T-helper 2 cell treated with Interferon-gamma antibody and Interleukin-4, amounts not matched to agents 100 ng/mL and 5 ng/mL, for 36 hours (primary cell): ENCODE data around the gene TOMM40. TPM values are rescaled to one million over a fixed set of nuclear protein-coding genes. Genes with fewer than 3 reads are reported as not detected.
"Not testable (repeated sequence)": the region's sequence is repeated elsewhere in the genome, so short reads cannot be mapped to it uniquely, and the experiment has no call there.

Experiments used
- intact Hi-C: fragments of 100-400 bp; cut with micrococcal nuclease; formaldehyde crosslinking; loops from one replicate; pipeline ENCODE4 v1.15.1; 2023
- total RNA-seq: library from RNA; stranded (reverse); gene quantifications from 2 replicates; pipeline ENCODE4 v1.2.3, GENCODE V29; 2022

TOMM40 gene
- total RNA-seq, 1 donor from 2014 or later, result 94.2 TPM

DNA sequence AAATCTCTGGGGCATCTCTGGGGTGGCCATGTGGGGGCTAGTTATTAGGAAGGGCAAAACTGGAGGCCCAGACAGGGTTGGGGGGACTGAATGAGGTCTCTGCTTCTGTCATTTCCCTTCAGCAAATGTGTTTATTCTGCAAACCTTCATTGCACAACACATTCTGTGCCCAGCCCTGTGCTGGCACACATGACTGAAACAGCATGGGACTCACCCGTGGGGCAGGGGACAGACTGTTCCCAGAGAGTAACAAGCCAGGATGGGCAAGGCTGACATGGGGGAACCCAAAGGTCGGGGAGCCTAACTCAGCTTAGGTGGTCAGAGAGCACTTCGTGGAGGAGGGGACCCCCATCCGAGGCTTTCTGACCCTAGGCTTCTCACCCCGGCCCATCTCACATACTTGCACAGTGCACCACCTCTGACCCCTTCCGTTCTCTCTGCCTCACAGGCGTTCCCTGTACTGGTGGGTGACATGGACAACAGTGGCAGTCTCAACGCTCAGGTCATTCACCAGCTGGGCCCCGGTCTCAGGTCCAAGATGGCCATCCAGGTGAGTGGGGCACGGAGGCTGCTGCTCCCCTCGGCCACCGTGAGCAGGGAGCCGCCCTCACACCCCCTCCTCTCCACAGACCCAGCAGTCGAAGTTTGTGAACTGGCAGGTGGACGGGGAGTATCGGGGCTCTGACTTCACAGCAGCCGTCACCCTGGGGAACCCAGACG, 2.4 kb downstream of the TOMM40 start:
- intact Hi-C loops, result loop anchor here (10.0 kb wide), 2 partner anchors 201 to 1139 kb away; partner anchors contain the start of genes PPP1R37 and SMG9

- intact Hi-C loops, result loop anchor here (10.0 kb wide), 2 partner anchors 201 to 1139 kb away; partner anchors contain the start of genes PPP1R37 and SMG9
Observed at GRCh38 chr19:44894052-44894400, 3.0 kb downstream of the TOMM40 start.

DNA sequence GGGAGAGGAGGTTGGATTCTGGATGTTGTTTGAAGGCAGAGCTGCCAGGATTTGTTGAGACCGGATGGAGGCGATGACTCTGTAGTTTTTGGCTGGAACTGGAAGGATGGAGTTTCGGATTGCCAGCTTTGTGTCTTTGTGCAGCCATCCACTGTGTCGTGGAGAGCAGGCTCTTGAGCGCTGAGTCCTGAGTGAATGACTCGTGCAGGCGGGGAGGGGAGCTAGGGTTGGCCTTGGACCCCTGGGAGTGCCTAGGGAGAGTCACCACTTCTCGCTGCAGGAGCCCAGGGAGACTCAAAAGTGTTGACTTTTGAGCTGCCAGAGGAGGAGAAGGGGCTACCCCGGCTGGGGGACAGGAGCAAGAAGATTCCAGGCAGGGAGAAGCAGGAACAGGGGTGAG, 3.9 kb downstream of the TOMM40 start:
- intact Hi-C loops, result loop anchor here (10.0 kb wide), 2 partner anchors 200 to 1140 kb away; partner anchors contain the start of genes PPP1R37 and SMG9

DNA sequence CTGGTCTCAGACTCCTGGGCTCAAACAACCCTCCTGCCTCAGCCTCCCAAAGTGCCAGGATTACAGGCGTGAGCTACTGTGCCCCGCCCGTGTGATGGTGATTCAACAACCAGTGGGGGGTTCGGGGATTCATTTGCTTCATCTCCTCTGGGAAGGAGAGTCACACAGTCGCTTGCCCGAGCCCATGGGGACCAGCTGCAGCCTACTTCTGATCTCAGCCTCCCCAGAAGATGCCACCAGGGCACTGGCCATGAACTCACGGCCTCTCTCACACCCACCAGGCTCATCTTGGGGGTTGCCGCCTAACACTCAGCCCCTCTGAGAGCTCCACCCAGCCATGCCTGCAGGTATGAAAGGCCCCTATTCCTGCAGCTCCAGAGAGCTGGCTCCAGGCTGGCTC, 6.8 kb downstream of the TOMM40 start:
- intact Hi-C loops, result loop anchor here (10.0 kb wide), 2 partner anchors 197 to 1143 kb away; partner anchors contain the start of genes PPP1R37 and SMG9

- intact Hi-C loops, result no loop called here
Observed at GRCh38 chr19:44900328-44901244, 9.5 kb downstream of the TOMM40 start.

GRCh38 chr19:44903216-44903601, 12.2 kb downstream of the TOMM40 start:
- intact Hi-C loops, result loop anchor here (1.0 kb wide), 1 partner anchor 48 kb away; no protein-coding TSS in a partner anchor

GRCh38 chr19:44903602-44904425, 12.8 kb downstream of the TOMM40 start:
- intact Hi-C loops, result loop anchor here (1.0 kb wide), 1 partner anchor 47 kb away; no protein-coding TSS in a partner anchor

- intact Hi-C loops, result no loop called here
Observed at GRCh38 chr19:44904426-44904994, 13.5 kb downstream of the TOMM40 start.

GRCh38 chr19:44905437-44906160, 14.5 kb downstream of the TOMM40 start, which contains the start of gene APOE:
APOE (plus strand) TSS chr19:44905796; CDS start chr19:44906625, 829 bp downstream.
- intact Hi-C loops, result no loop called here

DNA sequence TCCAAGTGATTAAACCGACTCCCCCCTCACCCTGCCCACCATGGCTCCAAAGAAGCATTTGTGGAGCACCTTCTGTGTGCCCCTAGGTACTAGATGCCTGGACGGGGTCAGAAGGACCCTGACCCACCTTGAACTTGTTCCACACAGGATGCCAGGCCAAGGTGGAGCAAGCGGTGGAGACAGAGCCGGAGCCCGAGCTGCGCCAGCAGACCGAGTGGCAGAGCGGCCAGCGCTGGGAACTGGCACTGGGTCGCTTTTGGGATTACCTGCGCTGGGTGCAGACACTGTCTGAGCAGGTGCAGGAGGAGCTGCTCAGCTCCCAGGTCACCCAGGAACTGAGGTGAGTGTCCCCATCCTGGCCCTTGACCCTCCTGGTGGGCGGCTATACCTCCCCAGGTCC, 16.6 kb downstream of the TOMM40 start:
- intact Hi-C loops, result no loop called here

DNA sequence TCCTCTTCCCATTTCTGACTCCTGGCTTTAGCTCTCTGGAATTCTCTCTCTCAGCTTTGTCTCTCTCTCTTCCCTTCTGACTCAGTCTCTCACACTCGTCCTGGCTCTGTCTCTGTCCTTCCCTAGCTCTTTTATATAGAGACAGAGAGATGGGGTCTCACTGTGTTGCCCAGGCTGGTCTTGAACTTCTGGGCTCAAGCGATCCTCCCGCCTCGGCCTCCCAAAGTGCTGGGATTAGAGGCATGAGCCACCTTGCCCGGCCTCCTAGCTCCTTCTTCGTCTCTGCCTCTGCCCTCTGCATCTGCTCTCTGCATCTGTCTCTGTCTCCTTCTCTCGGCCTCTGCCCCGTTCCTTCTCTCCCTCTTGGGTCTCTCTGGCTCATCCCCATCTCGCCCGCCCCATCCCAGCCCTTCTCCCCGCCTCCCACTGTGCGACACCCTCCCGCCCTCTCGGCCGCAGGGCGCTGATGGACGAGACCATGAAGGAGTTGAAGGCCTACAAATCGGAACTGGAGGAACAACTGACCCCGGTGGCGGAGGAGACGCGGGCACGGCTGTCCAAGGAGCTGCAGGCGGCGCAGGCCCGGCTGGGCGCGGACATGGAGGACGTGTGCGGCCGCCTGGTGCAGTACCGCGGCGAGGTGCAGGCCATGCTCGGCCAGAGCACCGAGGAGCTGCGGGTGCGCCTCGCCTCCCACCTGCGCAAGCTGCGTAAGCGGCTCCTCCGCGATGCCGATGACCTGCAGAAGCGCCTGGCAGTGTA, 17.2 kb downstream of the TOMM40 start:
- intact Hi-C loops, result no loop called here

- intact Hi-C loops, result no loop called here
Observed at GRCh38 chr19:44908836-44909261, 17.8 kb downstream of the TOMM40 start.

DNA sequence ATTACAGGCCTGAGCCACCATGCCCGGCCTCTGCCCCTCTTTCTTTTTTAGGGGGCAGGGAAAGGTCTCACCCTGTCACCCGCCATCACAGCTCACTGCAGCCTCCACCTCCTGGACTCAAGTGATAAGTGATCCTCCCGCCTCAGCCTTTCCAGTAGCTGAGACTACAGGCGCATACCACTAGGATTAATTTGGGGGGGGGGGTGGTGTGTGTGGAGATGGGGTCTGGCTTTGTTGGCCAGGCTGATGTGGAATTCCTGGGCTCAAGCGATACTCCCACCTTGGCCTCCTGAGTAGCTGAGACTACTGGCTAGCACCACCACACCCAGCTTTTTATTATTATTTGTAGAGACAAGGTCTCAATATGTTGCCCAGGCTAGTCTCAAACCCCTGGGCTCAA, 18.7 kb downstream of the TOMM40 start:
- intact Hi-C loops, result no loop called here

- intact Hi-C loops, result not testable (repeated sequence)
Observed at GRCh38 chr19:44911896-44912295, 20.8 kb downstream of the TOMM40 start.

DNA sequence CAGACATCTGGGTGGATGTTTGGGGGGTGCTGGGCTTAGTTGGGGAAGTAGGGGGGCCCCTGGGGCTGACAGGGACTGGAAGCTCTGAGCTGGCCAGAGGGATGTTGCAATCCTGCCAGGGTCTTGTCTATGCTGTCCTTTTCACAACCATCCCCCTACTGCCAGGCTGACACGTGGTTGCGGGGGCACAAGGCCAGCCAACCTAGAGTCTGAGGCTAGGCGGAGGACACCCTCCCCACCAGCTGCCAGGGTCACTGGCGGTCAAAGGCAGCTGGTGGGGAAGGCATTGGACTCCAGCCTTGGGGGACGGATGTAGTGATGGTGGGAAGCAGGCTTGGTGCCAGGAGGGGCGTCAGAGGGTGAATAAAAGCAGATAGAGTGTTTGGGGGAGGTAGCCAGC, 21.8 kb downstream of the TOMM40 start:
- intact Hi-C loops, result no loop called here

DNA sequence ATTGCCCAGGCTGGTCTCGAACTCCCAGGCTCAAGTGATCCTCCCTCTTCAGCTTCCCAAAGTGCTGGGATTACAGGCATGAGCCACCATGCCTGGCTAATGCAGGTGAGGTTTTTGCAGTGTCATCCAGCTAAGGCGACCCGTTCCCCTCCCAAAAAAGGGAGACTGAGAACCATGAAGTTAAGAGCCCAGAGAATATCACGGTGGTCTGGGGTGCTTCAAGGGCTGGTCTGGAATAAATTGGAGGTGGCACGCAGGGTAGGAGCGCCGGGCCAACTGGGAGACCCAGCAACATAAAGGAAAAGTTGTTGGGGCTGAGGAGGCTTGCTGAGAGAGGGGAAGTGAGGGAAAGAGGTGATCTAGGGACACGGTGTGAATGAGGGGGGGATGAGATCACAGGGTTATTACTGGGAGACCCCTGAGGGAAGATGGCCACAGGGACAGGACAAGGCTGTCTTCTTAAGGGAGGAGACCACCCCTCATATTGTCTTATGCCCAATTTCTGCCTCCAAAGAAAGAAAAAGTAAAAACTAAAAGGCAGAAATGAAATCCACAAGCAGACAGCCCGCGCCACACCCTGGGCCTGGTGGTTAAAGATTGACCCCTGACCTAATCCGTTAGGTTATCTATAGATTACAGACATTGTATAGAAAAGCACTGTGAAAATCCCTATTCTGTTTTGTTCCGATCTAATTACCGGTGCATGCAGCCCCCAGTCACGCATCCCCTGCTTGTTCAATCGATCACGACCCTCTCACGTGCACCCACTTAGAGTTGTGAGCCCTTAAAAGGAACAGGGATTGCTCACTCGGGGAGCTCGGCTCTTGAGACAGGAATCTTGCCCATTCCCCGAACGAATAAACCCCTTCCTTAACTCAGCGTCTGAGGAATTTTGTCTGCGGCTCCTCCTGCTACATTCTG, 22.7 kb downstream of the TOMM40 start:
- intact Hi-C loops, result not testable (repeated sequence)

DNA sequence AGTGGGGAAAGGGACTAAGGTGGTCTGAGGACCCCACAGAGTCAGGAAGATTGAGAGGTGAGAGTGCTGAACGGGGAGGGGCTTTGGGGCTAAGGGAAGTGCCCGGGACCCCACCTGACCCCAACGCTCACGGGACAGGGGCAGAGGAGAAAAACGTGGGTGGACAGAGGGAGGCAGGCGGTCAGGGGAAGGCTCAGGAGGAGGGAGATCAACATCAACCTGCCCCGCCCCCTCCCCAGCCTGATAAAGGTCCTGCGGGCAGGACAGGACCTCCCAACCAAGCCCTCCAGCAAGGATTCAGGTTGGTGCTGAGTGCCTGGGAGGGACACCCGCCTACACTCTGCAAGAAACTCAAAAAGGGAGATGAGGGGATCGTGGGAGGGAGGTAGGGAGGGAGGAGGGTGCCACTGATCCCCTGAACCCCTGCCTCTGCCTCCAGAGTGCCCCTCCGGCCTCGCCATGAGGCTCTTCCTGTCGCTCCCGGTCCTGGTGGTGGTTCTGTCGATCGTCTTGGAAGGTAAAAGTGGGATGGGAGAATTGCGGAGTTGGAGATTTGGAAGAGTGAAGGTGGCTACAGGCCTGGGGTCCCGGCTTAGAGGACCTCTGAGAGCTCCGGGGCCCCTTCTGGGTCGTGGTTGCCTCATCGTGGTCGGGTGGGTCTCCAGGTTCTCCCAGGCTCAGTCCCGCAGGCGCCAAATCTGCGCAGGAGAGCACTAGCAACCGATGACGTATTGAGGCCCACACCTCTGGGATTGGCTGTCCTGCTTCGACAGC, 23.6 kb downstream of the TOMM40 start, which contains the start of gene APOC1:
Gene APOC1, plus strand, starts transcription at position 176 of the 774 bp plus-strand sequence. Its CDS starts 284 bp downstream, at position 460.
- intact Hi-C loops, result not testable (repeated sequence)
